H1 (cell line): ENCODE data around the gene OLA1. TPM values are rescaled to one million over a fixed set of nuclear protein-coding genes. Genes with fewer than 3 reads are reported as not detected.

Source experiments
- CTCF ChIA-PET: fragments of 300-600 bp; sonication (Branson Sonifier 250); formaldehyde crosslinking; loops from one replicate; lab custom pipeline; 2021; ENCODE audit not compliant: partially characterized antibody; lab: Charles Lee
- POLR2A ChIA-PET: fragments of 300-600 bp; sonication (Branson Sonifier 250); formaldehyde crosslinking; loops from one replicate; lab custom pipeline; 2021; ENCODE audit warnings: inconsistent platforms; ENCODE audit not compliant: partially characterized antibody; lab: Charles Lee
- DNase-seq, 2 experiments: peaks; one replicate each; pipeline versions ENCODE4 v3.0.0 to v3.0.0-alpha.2; 2010 to 2022; ENCODE audit warnings: low spot score in 2 of 2, low read depth in 1 of 2, mixed read lengths in 1 of 2
- FAIRE-seq: peaks from 2 replicates; lab custom pipeline; 2011; peaks lifted over from hg19 to GRCh38; lab: Jason Lieb, UNC
- H2AFZ ChIP-seq: 2 replicates; pipeline ENCODE4 v1.8.1; 2012; ENCODE audit warnings: low read length, inconsistent platforms
- H2AK5ac ChIP-seq: 2 replicates; pipeline ENCODE4 v1.6.1; 2013; ENCODE audit warnings: low read depth, low read length
- H2BK120ac ChIP-seq: replicated peaks from 2 replicates; pipeline ENCODE3; 2013; ENCODE audit warnings: low read depth, low read length, inconsistent platforms
- H2BK12ac ChIP-seq: 2 replicates; pipeline ENCODE4 v1.6.1; 2013; ENCODE audit warnings: low read depth, low read length
- H2BK15ac ChIP-seq: 2 replicates; pipeline ENCODE4 v1.6.1; 2013; ENCODE audit warnings: low read length
- H2BK20ac ChIP-seq: 2 replicates; pipeline ENCODE4 v1.6.1; 2013; ENCODE audit warnings: low read length
- H2BK5ac ChIP-seq: 2 replicates; pipeline ENCODE4 v1.6.1; 2013; ENCODE audit warnings: low read depth, low read length
- H3K14ac ChIP-seq: 2 replicates; pipeline ENCODE4 v1.6.1; 2013; ENCODE audit warnings: inconsistent platforms; ENCODE audit not compliant: insufficient read length
- H3K18ac ChIP-seq: 2 replicates; pipeline ENCODE4 v1.6.1; 2013; ENCODE audit warnings: low read length; ENCODE audit errors: extremely low read depth
- H3K23ac ChIP-seq: 2 replicates; pipeline ENCODE4 v1.6.1; 2013; ENCODE audit warnings: inconsistent platforms; ENCODE audit not compliant: insufficient read length
- H3K23me2 ChIP-seq: 2 replicates; pipeline ENCODE4 v1.6.1; 2013; ENCODE audit warnings: low read depth, low read length
- H3K27ac ChIP-seq: 2 replicates; pipeline ENCODE4 v1.6.1; 2011; ENCODE audit warnings: low read depth, low read length, inconsistent platforms
- H3K27me3 ChIP-seq, 4 experiments: replicated peaks in 1 of 4; 1 replicate in 1 of 4; 2 replicates in 3 of 4; pipeline versions ENCODE4 v1.6.1 to v1.8.1; 2011 to 2013; ENCODE audit warnings: low read length in 3 of 4, mild to moderate bottlenecking in 3 of 4, inconsistent platforms in 2 of 4, mixed read lengths in 2 of 4, moderate library complexity in 1 of 4; ENCODE audit not compliant: control insufficient read depth in 3 of 4, insufficient read depth in 3 of 4; ENCODE audit errors: extremely low read depth in 1 of 4
- H3K36me3 ChIP-seq, 4 experiments: 2 replicates each; pipeline versions ENCODE4 v1.6.1 to v1.8.1; 2011 to 2013; ENCODE audit warnings: mild to moderate bottlenecking in 4 of 4, low read length in 3 of 4, moderate library complexity in 2 of 4, control low read depth in 1 of 4, inconsistent platforms in 1 of 4; ENCODE audit not compliant: insufficient read depth in 4 of 4, control insufficient read depth in 2 of 4
- H3K4ac ChIP-seq: replicated peaks from 2 replicates; pipeline ENCODE3; 2013; ENCODE audit warnings: low read length, low read depth, mixed read lengths, inconsistent platforms; ENCODE audit not compliant: insufficient read length
- H3K4me1 ChIP-seq, 4 experiments: replicated peaks in 1 of 4; 1 replicate in 1 of 4; 2 replicates in 3 of 4; pipeline versions ENCODE4 v1.6.1 to v1.8.1; 2011 to 2013; ENCODE audit warnings: low read length in 3 of 4, inconsistent platforms in 2 of 4, mixed read lengths in 1 of 4; ENCODE audit not compliant: insufficient read depth in 4 of 4, control insufficient read depth in 3 of 4
- H3K4me2 ChIP-seq, 2 experiments: 2 replicates each; pipeline versions ENCODE4 v1.6.1 to v1.8.1; 2011 to 2013; ENCODE audit warnings: low read depth in 2 of 2, low read length in 2 of 2, control low read depth in 1 of 2, inconsistent platforms in 1 of 2, mild to moderate bottlenecking in 1 of 2; ENCODE audit not compliant: insufficient read depth in 1 of 2
- H3K4me3 ChIP-seq, 4 experiments: fragments of 200-600, 300-600 bp in 1 of 4; sonication (generic), shearing (Covaris generic), sonication (Bioruptor Twin) in 1 of 4; 2 replicates each; pipeline versions ENCODE4 v1.5.1 to v1.8.1; 2011 to 2016; ENCODE audit warnings: low read length in 4 of 4, low read depth in 3 of 4, control low read depth in 2 of 4, inconsistent platforms in 2 of 4, mild to moderate bottlenecking in 2 of 4, mixed read lengths in 1 of 4, moderate library complexity in 1 of 4; ENCODE audit not compliant: insufficient read depth in 2 of 4; ENCODE audit errors: extremely low read depth in 1 of 4
- H3K56ac ChIP-seq: replicated peaks from 2 replicates; pipeline ENCODE3; 2013; ENCODE audit warnings: low read depth, mild to moderate bottlenecking, mixed read lengths, low read length, inconsistent platforms; ENCODE audit not compliant: insufficient read length
- H3K79me1 ChIP-seq: 2 replicates; pipeline ENCODE4 v1.6.1; 2013; ENCODE audit warnings: low read depth, low read length, control low read depth
- H3K79me2 ChIP-seq, 2 experiments: 2 replicates each; pipeline versions ENCODE4 v1.6.1 to v1.8.1; 2012 to 2013; ENCODE audit warnings: low read length in 2 of 2, mild to moderate bottlenecking in 2 of 2, inconsistent platforms in 1 of 2; ENCODE audit not compliant: insufficient read depth in 2 of 2, control insufficient read depth in 1 of 2
- H3K9ac ChIP-seq, 4 experiments: replicated peaks in 1 of 4; 1 replicate in 1 of 4; 2 replicates in 3 of 4; pipeline versions ENCODE4 v1.6.1 to v1.8.1; 2011 to 2013; ENCODE audit warnings: low read depth in 3 of 4, low read length in 3 of 4, control low read depth in 2 of 4, mild to moderate bottlenecking in 2 of 4, moderate library complexity in 2 of 4, inconsistent platforms in 1 of 4; ENCODE audit errors: extremely low read depth in 1 of 4
- H3K9me3 ChIP-seq, 2 experiments: 2 replicates each; pipeline versions ENCODE4 v1.6.1 to v1.8.1; 2012 to 2013; ENCODE audit warnings: mild to moderate bottlenecking in 2 of 2, moderate library complexity in 2 of 2, control low read depth in 1 of 2, inconsistent platforms in 1 of 2, low read depth in 1 of 2, low read length in 1 of 2, mixed read lengths in 1 of 2; ENCODE audit not compliant: insufficient read depth in 2 of 2
- H4K20me1 ChIP-seq, 2 experiments: replicated peaks in 1 of 2; 2 replicates each; pipeline versions ENCODE3 to v1.8.1; 2011 to 2013; ENCODE audit warnings: inconsistent platforms in 2 of 2, low read length in 2 of 2, mild to moderate bottlenecking in 1 of 2; ENCODE audit not compliant: insufficient read depth in 2 of 2, control insufficient read depth in 1 of 2
- H4K5ac ChIP-seq: 2 replicates; pipeline ENCODE4 v1.6.1; 2013; ENCODE audit warnings: low read length, low read depth, mixed read lengths, inconsistent platforms; ENCODE audit not compliant: insufficient read length
- H4K8ac ChIP-seq: 2 replicates; pipeline ENCODE4 v1.8.0; 2013; ENCODE audit warnings: mild to moderate bottlenecking, moderate library complexity, low read length, inconsistent platforms; ENCODE audit not compliant: insufficient read depth; ENCODE audit errors: extremely low read depth
- H4K91ac ChIP-seq: replicated peaks from 2 replicates; pipeline ENCODE3; 2013; ENCODE audit warnings: low read length, mixed read lengths, inconsistent platforms; ENCODE audit not compliant: insufficient read length
- CHD2 ChIP-seq: IDR thresholded peaks from 2 replicates; pipeline ENCODE4 v1.6.1; 2012; ENCODE audit warnings: low read length, improper control_type of control experiment
- KDM1A ChIP-seq: fragments of 200-600, 300-600 bp; sonication (generic); IDR thresholded peaks from 2 replicates; pipeline ENCODE4 v1.7.1; 2016; ENCODE audit warnings: mild to moderate bottlenecking, low read length, borderline replicate concordance
- RAD21 ChIP-seq, 2 experiments: IDR thresholded peaks in 1 of 2; conservative IDR thresholded peaks in 1 of 2; 2 replicates each; pipeline ENCODE4 v1.6.1; 2011; ENCODE audit warnings: low read depth in 2 of 2, low read length in 2 of 2, improper control_type of control experiment in 1 of 2, inconsistent platforms in 1 of 2, mild to moderate bottlenecking in 1 of 2, moderate library complexity in 1 of 2
- RXRA ChIP-seq: IDR thresholded peaks from 2 replicates; pipeline ENCODE4 v1.6.1; 2011; ENCODE audit warnings: low read depth, mild to moderate bottlenecking, low read length, moderate library complexity; ENCODE audit not compliant: insufficient read depth
- SIN3A ChIP-seq, 2 experiments: IDR thresholded peaks in 1 of 2; conservative IDR thresholded peaks in 1 of 2; 2 replicates each; pipeline ENCODE4 v1.6.1; 2011 to 2012; ENCODE audit warnings: low read length in 2 of 2, improper control_type of control experiment in 1 of 2, low read depth in 1 of 2, mild to moderate bottlenecking in 1 of 2
- WGBS, 2 experiments: shearing (Covaris generic) in 1 of 2; methylation state at CpG; one replicate each; pipeline versions ENCODE4 v1.1.6 to v1.1.7; 2013 to 2015; ENCODE audit warnings: low lambda C conversion rate in 2 of 2, mixed read lengths in 2 of 2, inconsistent platforms in 1 of 2, low coverage in 1 of 2, missing lambda C conversion rate in 1 of 2; ENCODE audit not compliant: insufficient replicate concordance in 2 of 2, insufficient coverage in 1 of 2, insufficient read length in 1 of 2; ENCODE audit errors: extremely low coverage in 1 of 2, missing lambda C conversion rate in 1 of 2; 5-methylcytosine and 5-hydroxymethylcytosine counted together
- polyA plus RNA-seq, 7 experiments: library from polyadenylated mRNA; depleted of rRNA in 3 of 7; stranded (reverse) in 5 of 7; unstranded in 2 of 7; fragments of >200 nt in 5 of 7; fragments of 200-250 nt in 2 of 7; gene quantifications; 1 replicate in 5 of 7; 2 replicates in 1 of 7; 4 replicates in 1 of 7; pipeline versions ENCODE4 v1.2.1 to v1.2.3, GENCODE V29; 2011 to 2013; ENCODE audit warnings: missing spikeins in 2 of 7, mixed read lengths in 2 of 7
- total RNA-seq: library from RNA; stranded (reverse); fragmentation: NEBNext Ultra II Directional; extraction: Animal tissue kit (Norgen Biotek cat#: 25700); gene quantifications from 2 replicates; pipeline ENCODE4 v1.2.1, GENCODE V29; 2021
- TF ChIP-seq, protein P1 (sequence below), 3 experiments: IDR thresholded peaks; 1 replicate in 2 of 3; 2 replicates in 1 of 3; pipeline versions ENCODE4 v1.5.1 to v1.6.1; 2011; ENCODE audit warnings: low read length in 3 of 3, mild to moderate bottlenecking in 3 of 3, inconsistent platforms in 2 of 3, low read depth in 1 of 3, moderate library complexity in 1 of 3; ENCODE audit not compliant: insufficient read depth in 1 of 3; ENCODE audit errors: control extremely low read depth in 1 of 3

Gene OLA1
- total and polyA plus RNA-seq, 2 of the 8 experiments (the other 6 are each of a cell fraction or from before 2014, with no cell fraction given): 39.3 to 158 TPM

GRCh38 chr2:174039551-174040416 is 208.5 kb downstream of the OLA1 start:
- peak overlapping the region; percentile 56 for H2BK120ac ChIP-seq
- peak overlapping the region in 1 of 2 experiments; percentile 30; a peak in 1 of 4 replicates for H3K4me2 ChIP-seq
- peaks cover 4 to 7% (median 6%) of the 10 kb centered on the region in 4 experiments; a peak in 6 of 7 replicates for H3K4me1 ChIP-seq
- H4K20me1 ChIP-seq: no peaks in the 10 kb centered on the region
- H3K18ac ChIP-seq: peak overlapping the region; percentile 93
- no peaks in the 10 kb centered on the region for H3K79me2 ChIP-seq
- H2BK15ac ChIP-seq: 0 out of 2 replicates have a peak overlapping the region, but pooled peaks have one; percentile 89
- H3K36me3 ChIP-seq: no peaks in the 10 kb centered on the region
- H3K9ac ChIP-seq: no peak overlapping the region; a peak in 1 of 7 replicates
- peak overlapping the region; percentile 60; the same call in 1 of the 2 replicates for H4K8ac ChIP-seq
- peak; percentile 77 to 90 for DNase-seq
- 0 out of 2 replicates have a peak overlapping the region, but pooled peaks have one; percentile 39 for H3K27ac ChIP-seq
- H3K23ac ChIP-seq: no peak overlapping the region
- no peaks in the 10 kb centered on the region for H3K23me2 ChIP-seq
- H2BK5ac ChIP-seq: peak overlapping the region; percentile 96; the same call in 1 of the 2 replicates
- peak overlapping the region; percentile 71 for H4K91ac ChIP-seq
- no peaks in the 10 kb centered on the region for H3K9me3 ChIP-seq
- peak; percentile 60 for FAIRE-seq
- no peak overlapping the region for H3K14ac ChIP-seq
- H3K4ac ChIP-seq: peak overlapping the region; percentile 2
- H3K79me1 ChIP-seq: no peaks in the 10 kb centered on the region
- peak overlapping the region; percentile 4 for H4K5ac ChIP-seq
- 54% methylated on average over 16 of the region's 16 CpGs; no CpG with 5 or more reads in 1 of the 2 experiments for WGBS, 2 experiments
- ChIA-PET CTCF (interaction anchor here (0.6 to 1.5 kb wide), 17 partner anchors 8 to 232 kb away, joined by 3 to 16 read pairs (median 4); no protein-coding TSS in a partner anchor), POLR2A (interaction anchor here (1.3 kb wide), 1 partner anchor 149 kb away, joined by 3 read pairs; no protein-coding TSS in a partner anchor)
- H2BK20ac ChIP-seq: peak overlapping the region; percentile 87; the same call in 1 of the 2 replicates
- H2BK12ac ChIP-seq: peak overlapping the region; percentile 89
- H3K4me3 ChIP-seq: no peak overlapping the region
- H2AK5ac ChIP-seq: 0 out of 2 replicates have a peak overlapping the region, but pooled peaks have one; percentile 3
- H3K56ac ChIP-seq: no peak overlapping the region
- peak overlapping the region; percentile 98 for H2AFZ ChIP-seq
- no peaks in the 10 kb centered on the region for H3K27me3 ChIP-seq
- peak; percentile 62; the same call in 1 of the 2 replicates for TF ChIP-seq KDM1A
- TF ChIP-seq CHD2: peak; percentile 50; the same call in 1 of the 2 replicates
- TF ChIP-seq RXRA: no peak
- TF ChIP-seq RAD21 (IDR thresholded peaks at IDR 0.05 in 1 of 2, conservative IDR thresholded peaks at IDR 0.05 in 1 of 2; ENCODE audit: low read depth in 2 of 2, low read length in 2 of 2): peak; percentile 61 to 70
- TF ChIP-seq, protein P1, sequence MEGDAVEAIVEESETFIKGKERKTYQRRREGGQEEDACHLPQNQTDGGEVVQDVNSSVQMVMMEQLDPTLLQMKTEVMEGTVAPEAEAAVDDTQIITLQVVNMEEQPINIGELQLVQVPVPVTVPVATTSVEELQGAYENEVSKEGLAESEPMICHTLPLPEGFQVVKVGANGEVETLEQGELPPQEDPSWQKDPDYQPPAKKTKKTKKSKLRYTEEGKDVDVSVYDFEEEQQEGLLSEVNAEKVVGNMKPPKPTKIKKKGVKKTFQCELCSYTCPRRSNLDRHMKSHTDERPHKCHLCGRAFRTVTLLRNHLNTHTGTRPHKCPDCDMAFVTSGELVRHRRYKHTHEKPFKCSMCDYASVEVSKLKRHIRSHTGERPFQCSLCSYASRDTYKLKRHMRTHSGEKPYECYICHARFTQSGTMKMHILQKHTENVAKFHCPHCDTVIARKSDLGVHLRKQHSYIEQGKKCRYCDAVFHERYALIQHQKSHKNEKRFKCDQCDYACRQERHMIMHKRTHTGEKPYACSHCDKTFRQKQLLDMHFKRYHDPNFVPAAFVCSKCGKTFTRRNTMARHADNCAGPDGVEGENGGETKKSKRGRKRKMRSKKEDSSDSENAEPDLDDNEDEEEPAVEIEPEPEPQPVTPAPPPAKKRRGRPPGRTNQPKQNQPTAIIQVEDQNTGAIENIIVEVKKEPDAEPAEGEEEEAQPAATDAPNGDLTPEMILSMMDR (IDR thresholded peaks at IDR 0.05; ENCODE audit: control extremely low read depth in 1 of 3, insufficient read depth in 1 of 3, low read depth in 1 of 3, low read length in 3 of 3): peak; percentile 83 to 90 (median 87)
- TF ChIP-seq SIN3A (conservative IDR thresholded peaks at IDR 0.05 in 1 of 2, IDR thresholded peaks at IDR 0.05 in 1 of 2; ENCODE audit: low read depth in 1 of 2, low read length in 2 of 2): 0 out of 4 replicates have a peak, but pooled peaks of 1 of the 2 experiments have one; percentile 31
